ENCODE data around the gene LCE1C.

DNA sequence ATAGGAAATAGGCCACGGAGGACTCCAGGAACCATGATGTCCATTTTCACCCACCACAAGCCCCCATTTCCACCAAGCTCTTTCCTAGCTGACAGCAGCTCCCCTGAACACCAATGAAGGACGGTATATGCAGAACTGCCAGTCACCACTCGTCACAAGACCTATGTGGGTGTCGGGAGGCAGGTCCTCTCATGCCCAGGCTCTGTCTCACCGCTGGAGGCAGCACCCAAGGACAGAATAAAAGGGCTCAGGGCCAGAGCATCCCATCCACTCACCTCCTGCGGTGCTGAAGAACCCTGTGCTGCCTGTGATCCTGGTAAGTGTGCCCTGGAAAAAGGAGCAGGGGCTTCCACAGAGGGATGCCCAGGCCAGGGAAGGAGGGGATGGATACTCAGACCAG is 31.6 kb downstream of the LCE1C start, which contains the start of gene LCE1F:
- TF ChIP-seq EZH2 (IDR thresholded peaks at IDR 0.05; ENCODE audit: borderline replicate concordance, low read length) = no peak
- TF ChIP-seq, protein P1, sequence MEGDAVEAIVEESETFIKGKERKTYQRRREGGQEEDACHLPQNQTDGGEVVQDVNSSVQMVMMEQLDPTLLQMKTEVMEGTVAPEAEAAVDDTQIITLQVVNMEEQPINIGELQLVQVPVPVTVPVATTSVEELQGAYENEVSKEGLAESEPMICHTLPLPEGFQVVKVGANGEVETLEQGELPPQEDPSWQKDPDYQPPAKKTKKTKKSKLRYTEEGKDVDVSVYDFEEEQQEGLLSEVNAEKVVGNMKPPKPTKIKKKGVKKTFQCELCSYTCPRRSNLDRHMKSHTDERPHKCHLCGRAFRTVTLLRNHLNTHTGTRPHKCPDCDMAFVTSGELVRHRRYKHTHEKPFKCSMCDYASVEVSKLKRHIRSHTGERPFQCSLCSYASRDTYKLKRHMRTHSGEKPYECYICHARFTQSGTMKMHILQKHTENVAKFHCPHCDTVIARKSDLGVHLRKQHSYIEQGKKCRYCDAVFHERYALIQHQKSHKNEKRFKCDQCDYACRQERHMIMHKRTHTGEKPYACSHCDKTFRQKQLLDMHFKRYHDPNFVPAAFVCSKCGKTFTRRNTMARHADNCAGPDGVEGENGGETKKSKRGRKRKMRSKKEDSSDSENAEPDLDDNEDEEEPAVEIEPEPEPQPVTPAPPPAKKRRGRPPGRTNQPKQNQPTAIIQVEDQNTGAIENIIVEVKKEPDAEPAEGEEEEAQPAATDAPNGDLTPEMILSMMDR (conservative IDR thresholded peaks at IDR 0.05 in 1 of 2, IDR thresholded peaks at IDR 0.05 in 1 of 2; ENCODE audit: extremely low read depth in 1 of 2, insufficient read depth in 1 of 2, low read depth in 1 of 2, low read length in 2 of 2) = peak; percentile 46 to 49
